Right lobe of liver (tissue), 6 donors: ENCODE results near the gene THSD7B. TPM values are rescaled to one million over a fixed set of nuclear protein-coding genes. Genes with fewer than 3 reads are reported as not detected.

Experiments used
- ATAC-seq, 4 donors: fragments of 200-7000 bp; cut with Tn5 transposase; one replicate each; pipeline ENCODE4 v1.9.1; 2020; ENCODE audit warnings: mild to moderate bottlenecking in 4 of 4, moderate library complexity in 4 of 4
- DNase-seq, 3 donors: peaks; one replicate each; pipeline ENCODE4 v3.0.0-alpha.2; 2020
- H3K27ac ChIP-seq, 3 donors: fragments of 200-600 bp; one replicate each; pipeline ENCODE4 v1.8.0; 2022
- H3K27me3 ChIP-seq, 2 donors: fragments of 200-600 bp; one replicate each; pipeline ENCODE4 v1.8.0; 2022
- H3K36me3 ChIP-seq, 4 donors: fragments of 200-600 bp; sonication (generic) in 1 of 4; one replicate each; pipeline versions ENCODE4 v1.5.1 to v1.8.0; 2017 to 2022; ENCODE audit warnings: control low read depth in 1 of 4
- H3K4me1 ChIP-seq, 4 donors: fragments of 200-600 bp; sonication (generic) in 1 of 4; one replicate each; pipeline versions ENCODE4 v1.5.1 to v1.8.0; 2017 to 2022; ENCODE audit warnings: control low read depth in 1 of 4
- H3K4me3 ChIP-seq, 3 donors: fragments of 200-600 bp; one replicate each; pipeline ENCODE4 v1.8.0; 2022
- H3K9me3 ChIP-seq, 4 donors: fragments of 200-600 bp; sonication (generic) in 1 of 4; one replicate each; pipeline versions ENCODE4 v1.5.1 to v1.8.0; 2017 to 2022; ENCODE audit warnings: control low read depth in 1 of 4
- POLR2A ChIP-seq: fragments of 450-650 bp; IDR thresholded peaks from one replicate; pipeline ENCODE4 v1.6.1; 2017; ENCODE audit warnings: antibody characterized with exemption, mild to moderate bottlenecking
- WGBS: methylation state at CpG from one replicate; pipeline ENCODE4 v1.1.6; 2018; ENCODE audit warnings: low coverage, low lambda C conversion rate; ENCODE audit not compliant: insufficient coverage; ENCODE audit errors: missing lambda C conversion rate; 5-methylcytosine and 5-hydroxymethylcytosine counted together
- intact Hi-C, 2 donors: fragments of 100-400 bp; cut with DNase I; formaldehyde crosslinking; loops; one replicate each; pipeline versions ENCODE4 v1.11.2 to v1.14.1; 2022
- total RNA-seq, 6 experiments: library from RNA; depleted of rRNA in 2 of 6; stranded (reverse); fragments of >200 nt in 2 of 6; fragmentation: NEBNext Ultra II Directional in 3 of 6; extraction: Animal tissue kit (Norgen Biotek cat#: 25700) in 3 of 6; gene quantifications; one replicate each; pipeline versions ENCODE4 v1.1.0 to v1.2.4, GENCODE V29; 2016 to 2023
- TF ChIP-seq, protein P1 (sequence below), 4 donors: fragments of 200-600 bp in 3 of 4; fragments of 450-650 bp in 1 of 4; IDR thresholded peaks; one replicate each; pipeline versions ENCODE4 v1.5.1 to v1.8.0; 2016 to 2022; ENCODE audit warnings: antibody characterized with exemption in 4 of 4, mild to moderate bottlenecking in 2 of 4
- donor health status: DM: no; HTN: yes; CAD: no.
- donor health status: DM: no; HTN: no; CAD: no.
- donor health status: DM: no; HTN: no; CAD: no.
- donor health status: DM: no; HTN: yes; CAD: no.
- donor health status: DM: no; HTN: yes; CAD: no.

THSD7B gene
- total RNA-seq, 6 experiments from 2014 or later, result 0.07 to 0.89 (median 0.24) TPM

DNA sequence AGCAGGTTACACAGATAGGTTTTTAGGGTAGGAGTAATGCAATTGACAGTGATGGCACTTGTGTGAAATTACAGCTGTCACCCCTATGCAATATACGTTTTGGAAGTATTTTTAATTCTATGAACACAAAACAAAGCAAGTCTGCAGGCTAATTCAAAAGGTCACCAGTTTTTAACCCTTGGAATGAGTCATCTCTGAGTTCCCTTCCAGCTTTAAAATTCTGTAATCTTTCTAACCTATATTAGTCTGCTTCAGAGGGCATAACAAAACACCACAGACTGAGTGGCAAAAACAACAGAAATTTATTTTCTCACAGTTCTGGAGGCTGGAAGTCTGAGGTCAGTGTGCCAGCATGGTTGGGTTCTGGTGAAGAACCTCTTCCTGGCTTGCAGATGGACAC lies 602.0 kb downstream of the THSD7B start:
- DNase-seq (no peak), ATAC-seq (no peak)
- TF ChIP-seq, protein P1, sequence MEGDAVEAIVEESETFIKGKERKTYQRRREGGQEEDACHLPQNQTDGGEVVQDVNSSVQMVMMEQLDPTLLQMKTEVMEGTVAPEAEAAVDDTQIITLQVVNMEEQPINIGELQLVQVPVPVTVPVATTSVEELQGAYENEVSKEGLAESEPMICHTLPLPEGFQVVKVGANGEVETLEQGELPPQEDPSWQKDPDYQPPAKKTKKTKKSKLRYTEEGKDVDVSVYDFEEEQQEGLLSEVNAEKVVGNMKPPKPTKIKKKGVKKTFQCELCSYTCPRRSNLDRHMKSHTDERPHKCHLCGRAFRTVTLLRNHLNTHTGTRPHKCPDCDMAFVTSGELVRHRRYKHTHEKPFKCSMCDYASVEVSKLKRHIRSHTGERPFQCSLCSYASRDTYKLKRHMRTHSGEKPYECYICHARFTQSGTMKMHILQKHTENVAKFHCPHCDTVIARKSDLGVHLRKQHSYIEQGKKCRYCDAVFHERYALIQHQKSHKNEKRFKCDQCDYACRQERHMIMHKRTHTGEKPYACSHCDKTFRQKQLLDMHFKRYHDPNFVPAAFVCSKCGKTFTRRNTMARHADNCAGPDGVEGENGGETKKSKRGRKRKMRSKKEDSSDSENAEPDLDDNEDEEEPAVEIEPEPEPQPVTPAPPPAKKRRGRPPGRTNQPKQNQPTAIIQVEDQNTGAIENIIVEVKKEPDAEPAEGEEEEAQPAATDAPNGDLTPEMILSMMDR (IDR thresholded peaks at IDR 0.05), result no peak
- no peak for TF ChIP-seq POLR2A
- intact Hi-C loops, result no loop called here
- Histone ChIP-seq H3K4me1 (no peaks in the 10 kb centered on the region), H3K27me3 (no peaks in the 10 kb centered on the region), H3K27ac (no peak overlapping the region), H3K4me3 (no peak overlapping the region), H3K9me3 (no peaks in the 10 kb centered on the region), H3K36me3 (no peaks in the 10 kb centered on the region)
- WGBS, result 0% methylated on average over 1 of the region's 1 CpG

GRCh38 chr2:137369106-137369505 lies 603.8 kb downstream of the THSD7B start:
- no peak for ATAC-seq
- Histone ChIP-seq H3K27ac (no peak overlapping the region), H3K36me3 (no peaks in the 10 kb centered on the region), H3K27me3 (no peaks in the 10 kb centered on the region), H3K4me1 (no peaks in the 10 kb centered on the region), H3K4me3 (no peak overlapping the region), H3K9me3 (no peaks in the 10 kb centered on the region)
- intact Hi-C loops, result no loop called here
- no peak for TF ChIP-seq POLR2A
- TF ChIP-seq, protein P1 (IDR thresholded peaks at IDR 0.05), result no peak
- DNase-seq, result no peak
- WGBS, result 12% methylated on average over 2 of the region's 2 CpGs

DNA sequence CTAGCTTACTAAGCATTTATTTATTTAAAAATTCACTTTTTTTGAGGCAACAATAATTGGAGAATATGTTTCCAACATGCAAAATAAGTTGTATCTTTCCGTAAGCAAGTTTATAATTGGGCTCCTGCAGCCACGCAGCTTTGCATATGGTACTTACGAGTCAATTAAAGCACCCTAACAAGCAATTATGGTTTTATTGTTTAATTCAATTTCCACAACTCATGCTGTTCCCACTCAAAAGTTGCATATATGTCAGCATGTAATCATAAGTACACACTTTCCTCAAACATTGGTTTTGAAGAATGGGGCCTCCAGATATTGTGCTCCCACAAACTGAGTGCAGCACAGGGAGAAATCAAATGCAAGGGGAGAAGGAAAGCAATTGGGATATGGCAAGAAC lies 613.8 kb downstream of the THSD7B start:
- Histone ChIP-seq H3K27me3 (no peaks in the 10 kb centered on the region), H3K9me3 (no peaks in the 10 kb centered on the region), H3K4me1 (no peaks in the 10 kb centered on the region), H3K4me3 (no peak overlapping the region), H3K27ac (no peak overlapping the region), H3K36me3 (no peaks in the 10 kb centered on the region)
- ATAC-seq (no peak), DNase-seq (no peak)
- 62% methylated on average over 3 of the region's 3 CpGs for WGBS
- no peak for TF ChIP-seq POLR2A
- TF ChIP-seq, protein P1 (IDR thresholded peaks at IDR 0.05), result no peak
- intact Hi-C loops, result no loop called here

- H3K36me3 ChIP-seq, result no peaks in the 10 kb centered on the region
- intact Hi-C loops, result no loop called here
- no peak for TF ChIP-seq POLR2A
- TF ChIP-seq, protein P1 (IDR thresholded peaks at IDR 0.05), result no peak
- 15% methylated on average over 2 of the region's 4 CpGs for WGBS
- no peaks in the 10 kb centered on the region for H3K27me3 ChIP-seq
- no peaks in the 10 kb centered on the region for H3K9me3 ChIP-seq
- no peaks in the 10 kb centered on the region for H3K4me1 ChIP-seq
- no peak for DNase-seq
- H3K4me3 ChIP-seq, result no peak overlapping the region
- ATAC-seq, result no peak
- no peak overlapping the region for H3K27ac ChIP-seq
Observed at GRCh38 chr2:137380610-137381009, 615.3 kb downstream of the THSD7B start.

GRCh38 chr2:137381731-137382130 lies 616.4 kb downstream of the THSD7B start:
- no peak overlapping the region for H3K4me3 ChIP-seq
- H3K36me3 ChIP-seq, result no peaks in the 10 kb centered on the region
- DNase-seq (no peak), ATAC-seq (no peak)
- H3K4me1 ChIP-seq, result no peaks in the 10 kb centered on the region
- H3K27me3 ChIP-seq, result no peaks in the 10 kb centered on the region
- H3K9me3 ChIP-seq, result no peaks in the 10 kb centered on the region
- TF ChIP-seq POLR2A, result no peak
- TF ChIP-seq, protein P1 (IDR thresholded peaks at IDR 0.05), result no peak
- intact Hi-C loops, result no loop called here
- no CpG with 5 or more reads among the region's 8 CpGs for WGBS
- H3K27ac ChIP-seq, result no peak overlapping the region
